ENCODE results near the gene ATP8A2. TPM values are rescaled to one million over a fixed set of nuclear protein-coding genes. Genes with fewer than 3 reads are reported as not detected.

Gene ATP8A2
- total and polyA plus RNA-seq, 10 of the 15 experiments (the other 5 are each of a cell fraction or from before 2014, with no cell fraction given): 0.01 to 0.04 (median 0.04) TPM; not detected in 7

DNA sequence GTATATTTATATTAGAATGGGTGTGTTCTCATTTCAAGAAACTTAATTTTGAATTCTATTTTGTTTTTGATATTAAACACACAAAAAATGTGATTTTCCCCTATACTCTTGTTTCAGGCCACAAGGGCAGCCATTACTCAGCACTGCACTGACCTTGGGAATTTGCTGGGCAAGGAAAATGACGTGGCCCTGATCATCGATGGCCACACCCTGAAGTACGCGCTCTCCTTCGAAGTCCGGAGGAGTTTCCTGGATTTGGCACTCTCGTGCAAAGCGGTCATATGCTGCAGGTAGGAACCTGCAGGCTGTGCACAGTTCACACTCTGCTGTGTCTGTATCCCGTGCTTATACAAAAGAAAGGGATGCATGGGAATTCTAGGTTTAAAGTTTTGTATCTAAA, 327.3 kb downstream of the ATP8A2 start:
- Histone ChIP-seq H3K4me1 (ENCODE audit: control insufficient read depth, insufficient read depth, low read length) (no peaks in the 10 kb centered on the region), H4K20me1 (ENCODE audit: control insufficient read depth, insufficient read depth) (no peaks in the 10 kb centered on the region), H3K27me3 (replicated peaks in 1 of 2; ENCODE audit: control insufficient read depth in 2 of 2, insufficient read depth in 2 of 2, low read length in 1 of 2) (no peaks in the 10 kb centered on the region), H3K79me2 (ENCODE audit: control insufficient read depth, insufficient read depth, low read length) (no peaks in the 10 kb centered on the region), H3K27ac (ENCODE audit: control insufficient read depth, insufficient read depth) (no peak overlapping the region), H3K4me2 (ENCODE audit: control insufficient read depth, insufficient read depth) (no peak overlapping the region), H3K9me3 (replicated peaks; ENCODE audit: control insufficient read depth, insufficient read depth, low read length) (no peaks in the 10 kb centered on the region), H3K36me3 (ENCODE audit: control insufficient read depth in 2 of 2, insufficient read depth in 2 of 2, low read length in 1 of 2) (no peaks in the 10 kb centered on the region), H3K4me3 (no peak overlapping the region), H2AFZ (ENCODE audit: control insufficient read depth, low read depth, low read length) (no peak overlapping the region), H3K9ac (ENCODE audit: control insufficient read depth, insufficient read depth, low read length) (no peak overlapping the region)
- CTCF ChIA-PET: no interaction called here
- FAIRE-seq: no peak
- POLR2A ChIA-PET: no interaction called here
- TF ChIP-seq DPF2 (IDR thresholded peaks at IDR 0.05): no peak
- TF ChIP-seq, protein P1, sequence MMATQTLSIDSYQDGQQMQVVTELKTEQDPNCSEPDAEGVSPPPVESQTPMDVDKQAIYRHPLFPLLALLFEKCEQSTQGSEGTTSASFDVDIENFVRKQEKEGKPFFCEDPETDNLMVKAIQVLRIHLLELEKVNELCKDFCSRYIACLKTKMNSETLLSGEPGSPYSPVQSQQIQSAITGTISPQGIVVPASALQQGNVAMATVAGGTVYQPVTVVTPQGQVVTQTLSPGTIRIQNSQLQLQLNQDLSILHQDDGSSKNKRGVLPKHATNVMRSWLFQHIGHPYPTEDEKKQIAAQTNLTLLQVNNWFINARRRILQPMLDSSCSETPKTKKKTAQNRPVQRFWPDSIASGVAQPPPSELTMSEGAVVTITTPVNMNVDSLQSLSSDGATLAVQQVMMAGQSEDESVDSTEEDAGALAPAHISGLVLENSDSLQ (IDR thresholded peaks at IDR 0.05): no peak
- TF ChIP-seq, protein P2, sequence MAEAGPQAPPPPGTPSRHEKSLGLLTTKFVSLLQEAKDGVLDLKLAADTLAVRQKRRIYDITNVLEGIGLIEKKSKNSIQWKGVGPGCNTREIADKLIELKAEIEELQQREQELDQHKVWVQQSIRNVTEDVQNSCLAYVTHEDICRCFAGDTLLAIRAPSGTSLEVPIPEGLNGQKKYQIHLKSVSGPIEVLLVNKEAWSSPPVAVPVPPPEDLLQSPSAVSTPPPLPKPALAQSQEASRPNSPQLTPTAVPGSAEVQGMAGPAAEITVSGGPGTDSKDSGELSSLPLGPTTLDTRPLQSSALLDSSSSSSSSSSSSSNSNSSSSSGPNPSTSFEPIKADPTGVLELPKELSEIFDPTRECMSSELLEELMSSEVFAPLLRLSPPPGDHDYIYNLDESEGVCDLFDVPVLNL (IDR thresholded peaks at IDR 0.05; ENCODE audit: low read depth, low read length): no peak
- no peak for TF ChIP-seq SMARCA5 (IDR thresholded peaks at IDR 0.05)
- TF ChIP-seq, protein P3, sequence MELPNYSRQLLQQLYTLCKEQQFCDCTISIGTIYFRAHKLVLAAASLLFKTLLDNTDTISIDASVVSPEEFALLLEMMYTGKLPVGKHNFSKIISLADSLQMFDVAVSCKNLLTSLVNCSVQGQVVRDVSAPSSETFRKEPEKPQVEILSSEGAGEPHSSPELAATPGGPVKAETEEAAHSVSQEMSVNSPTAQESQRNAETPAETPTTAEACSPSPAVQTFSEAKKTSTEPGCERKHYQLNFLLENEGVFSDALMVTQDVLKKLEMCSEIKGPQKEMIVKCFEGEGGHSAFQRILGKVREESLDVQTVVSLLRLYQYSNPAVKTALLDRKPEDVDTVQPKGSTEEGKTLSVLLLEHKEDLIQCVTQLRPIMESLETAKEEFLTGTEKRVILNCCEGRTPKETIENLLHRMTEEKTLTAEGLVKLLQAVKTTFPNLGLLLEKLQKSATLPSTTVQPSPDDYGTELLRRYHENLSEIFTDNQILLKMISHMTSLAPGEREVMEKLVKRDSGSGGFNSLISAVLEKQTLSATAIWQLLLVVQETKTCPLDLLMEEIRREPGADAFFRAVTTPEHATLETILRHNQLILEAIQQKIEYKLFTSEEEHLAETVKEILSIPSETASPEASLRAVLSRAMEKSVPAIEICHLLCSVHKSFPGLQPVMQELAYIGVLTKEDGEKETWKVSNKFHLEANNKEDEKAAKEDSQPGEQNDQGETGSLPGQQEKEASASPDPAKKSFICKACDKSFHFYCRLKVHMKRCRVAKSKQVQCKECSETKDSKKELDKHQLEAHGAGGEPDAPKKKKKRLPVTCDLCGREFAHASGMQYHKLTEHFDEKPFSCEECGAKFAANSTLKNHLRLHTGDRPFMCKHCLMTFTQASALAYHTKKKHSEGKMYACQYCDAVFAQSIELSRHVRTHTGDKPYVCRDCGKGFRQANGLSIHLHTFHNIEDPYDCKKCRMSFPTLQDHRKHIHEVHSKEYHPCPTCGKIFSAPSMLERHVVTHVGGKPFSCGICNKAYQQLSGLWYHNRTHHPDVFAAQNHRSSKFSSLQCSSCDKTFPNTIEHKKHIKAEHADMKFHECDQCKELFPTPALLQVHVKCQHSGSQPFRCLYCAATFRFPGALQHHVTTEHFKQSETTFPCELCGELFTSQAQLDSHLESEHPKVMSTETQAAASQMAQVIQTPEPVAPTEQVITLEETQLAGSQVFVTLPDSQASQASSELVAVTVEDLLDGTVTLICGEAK (IDR thresholded peaks at IDR 0.05; ENCODE audit: borderline replicate concordance): no peak
- no peak for TF ChIP-seq KDM1A (IDR thresholded peaks at IDR 0.05; ENCODE audit: borderline replicate concordance)
- TF ChIP-seq MEF2A (IDR thresholded peaks at IDR 0.05; ENCODE audit: insufficient read depth, low read depth, low read length): no peak
- no peak for TF ChIP-seq ZNF274 (IDR thresholded peaks at IDR 0.05; ENCODE audit: insufficient read depth, insufficient read length)
- no peak for TF ChIP-seq MXI1 (IDR thresholded peaks at IDR 0.05; ENCODE audit: low read depth, low read length)
- no peak for TF ChIP-seq ZNF622 (IDR thresholded peaks at IDR 0.05)
- no peak for TF ChIP-seq JUND (IDR thresholded peaks at IDR 0.05; ENCODE audit: low read depth, low read length)
- no peak for TF ChIP-seq YBX1 (IDR thresholded peaks at IDR 0.05)
- no peak for TF ChIP-seq TBL1XR1 (IDR thresholded peaks at IDR 0.05; ENCODE audit: low read depth, low read length)
- BruUV-seq (replicated peaks): no TSS peak
- no peak for ATAC-seq
- in situ Hi-C loops (cut with MboI) (no loop called here), intact Hi-C loops (cut with micrococcal nuclease; ENCODE audit: unreplicated experiment) (no loop called here)
- RAD21 ChIA-PET (ENCODE audit: unreplicated experiment): no interaction called here
- no peak for DNase-seq (ENCODE audit: low read depth, low spot score)
- SMC1A ChIA-PET (ENCODE audit: uncharacterized antibody, unreplicated experiment): no interaction called here
- 54% methylated on average over 9 of the region's 9 CpGs for WGBS (ENCODE audit: insufficient coverage, insufficient replicate concordance, low lambda C conversion rate, missing lambda C conversion rate)

Measured in GM12878 (cell line).